Measurements from ENCODE around the gene ZNF587B. TPM values are rescaled to one million over a fixed set of nuclear protein-coding genes. Genes with fewer than 3 reads are reported as not detected.

ZNF587B gene
- total and polyA plus RNA-seq, 9 of the 15 experiments (the other 6 are each of a cell fraction or from before 2014, with no cell fraction given), result 7.4 to 37.5 (median 20.8) TPM

DNA sequence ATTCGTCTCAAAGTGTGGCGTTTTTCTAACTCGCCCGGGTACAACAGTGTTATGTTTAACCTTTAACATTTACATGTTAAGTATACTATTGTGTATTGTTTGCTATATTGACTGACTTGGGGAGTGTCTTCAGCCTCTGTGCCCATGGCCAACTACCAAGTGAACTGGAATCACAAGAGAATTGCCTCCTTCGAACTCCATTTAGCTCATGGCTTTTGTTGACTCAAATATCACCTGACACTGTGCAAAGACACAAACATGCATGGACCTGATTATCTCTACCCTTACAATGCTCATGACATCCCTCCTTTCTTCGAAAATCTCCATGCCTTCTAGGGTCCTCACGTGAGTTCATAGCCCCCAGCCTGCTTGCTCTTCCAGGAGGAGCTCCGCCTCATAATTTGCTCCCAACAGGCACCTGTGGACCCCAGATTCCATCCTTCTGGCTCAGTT is 58.0 kb downstream of the ZNF587B start:
- Histone ChIP-seq H4K20me1 (replicated peaks; ENCODE audit: control insufficient read depth, insufficient read depth, low read length) (no peaks in the 10 kb centered on the region), H3K27ac (ENCODE audit: extremely low read depth, low read depth, low read length) (no peak overlapping the region), H3K36me3 (ENCODE audit: control insufficient read depth, insufficient read depth, low read length) (no peaks in the 10 kb centered on the region), H3K4me1 (replicated peaks in 1 of 2; ENCODE audit: control insufficient read depth in 2 of 2, insufficient read depth in 2 of 2, low read length in 2 of 2) (peaks cover 0 to 5% of the 10 kb centered on the region in 2 experiments; a peak in 2 of 5 replicates), H3K9me3 (replicated peaks; ENCODE audit: control insufficient read depth, insufficient read depth, low read depth, low read length) (peaks cover 4% of the 10 kb centered on the region), H3K4me2 (ENCODE audit: insufficient read depth, low read length) (no peak overlapping the region), H3K9me1 (ENCODE audit: control insufficient read depth, insufficient read depth, low read length) (no peaks in the 10 kb centered on the region), H3K27me3 (ENCODE audit: control insufficient read depth in 2 of 2, insufficient read depth in 2 of 2, low read length in 2 of 2) (no peaks in the 10 kb centered on the region), H3K4me3 (no peak overlapping the region), H3K79me2 (ENCODE audit: control insufficient read depth, insufficient read depth, low read length) (no peaks in the 10 kb centered on the region), H3K9ac (ENCODE audit: insufficient read depth in 1 of 2, low read depth in 2 of 2, low read length in 2 of 2) (no peak overlapping the region), H2AFZ (ENCODE audit: low read depth, low read length) (no peak overlapping the region)
- in situ Hi-C loops (cut with MboI), result no loop called here
- no TSS peak for BruUV-seq (replicated peaks)
- ChIA-PET CTCF (ENCODE audit: low intra/inter-chr PET ratio) (no interaction called here), POLR2A (interaction anchor here (1.4 kb wide), 1 partner anchor 8 kb away, joined by 4 read pairs; no protein-coding TSS in a partner anchor)
- 23% methylated on average over 8 of the region's 8 CpGs for WGBS (ENCODE audit: insufficient coverage, low coverage, missing lambda C conversion rate)
- no peak for TF ChIP-seq SREBF1 (IDR thresholded peaks at IDR 0.05; ENCODE audit: borderline replicate concordance, low read depth, low read length)
- TF ChIP-seq CBFB (CRISPR knock-in tag; IDR thresholded peaks at IDR 0.05), result no peak
- no peak for TF ChIP-seq ILF3 (IDR thresholded peaks at IDR 0.05; ENCODE audit: borderline replicate concordance)
- TF ChIP-seq RFX7 (CRISPR knock-in tag; IDR thresholded peaks at IDR 0.05), result no peak
- no peak for TF ChIP-seq RCOR1 (IDR thresholded peaks at IDR 0.05; ENCODE audit: borderline replicate concordance in 1 of 2, low read depth in 2 of 2, low read length in 2 of 2)
- no peak for TF ChIP-seq ZBTB1 (CRISPR knock-in tag; IDR thresholded peaks at IDR 0.05; ENCODE audit: borderline replicate concordance, low read depth)
- TF ChIP-seq HDAC6 (IDR thresholded peaks at IDR 0.05; ENCODE audit: low read depth, low read length), result no peak
- no peak for TF ChIP-seq FOXO4 (CRISPR knock-in tag; IDR thresholded peaks at IDR 0.05)
- TF ChIP-seq HIVEP1 (CRISPR knock-in tag; IDR thresholded peaks at IDR 0.05), result no peak
- TF ChIP-seq ZNF717 (CRISPR knock-in tag; IDR thresholded peaks at IDR 0.05), result no peak
- intact Hi-C loops (cut with micrococcal nuclease), result no loop called here
- DNase-seq (ENCODE audit: extremely low read depth in 1 of 4, low spot score in 3 of 4), result no peak
- FAIRE-seq, result no peak
- ATAC-seq, result no peak
